Psoas muscle (tissue), 8 donors: ENCODE results near the gene FOXJ2. TPM values are rescaled to one million over a fixed set of nuclear protein-coding genes. Genes with fewer than 3 reads are reported as not detected.
"Not testable (repeated sequence)": the region's sequence is repeated elsewhere in the genome, so short reads cannot be mapped to it uniquely, and the experiment has no call there.

Experiments
- ATAC-seq, 4 donors: fragments of 200-7000 bp; cut with Tn5 transposase; one replicate each; pipeline ENCODE4 v1.9.1; 2020; ENCODE audit warnings: moderate library complexity in 3 of 4, mild to moderate bottlenecking in 2 of 4
- DNase-seq, 2 donors: peaks; one replicate each; pipeline ENCODE4 v3.0.0-alpha.2; 2020
- H3K27ac ChIP-seq: fragments of 200-600 bp; one replicate; pipeline ENCODE4 v1.8.0; 2022
- H3K27me3 ChIP-seq, 3 donors: fragments of 200-600 bp in 1 of 3; one replicate each; pipeline versions ENCODE4 v1.6.1 to v1.8.0; 2013 to 2022; ENCODE audit warnings: low read length in 2 of 3, mild to moderate bottlenecking in 2 of 3, moderate library complexity in 1 of 3; ENCODE audit not compliant: insufficient read depth in 3 of 3
- H3K36me3 ChIP-seq, 2 donors: fragments of 200-600 bp in 1 of 2; one replicate each; pipeline versions ENCODE4 v1.6.1 to v1.8.0; 2013 to 2022; ENCODE audit warnings: low read depth in 1 of 2, mild to moderate bottlenecking in 1 of 2, moderate library complexity in 1 of 2; ENCODE audit not compliant: insufficient read depth in 1 of 2
- H3K4me1 ChIP-seq: fragments of 200-600 bp; one replicate; pipeline ENCODE4 v1.8.0; 2022
- H3K4me3 ChIP-seq: fragments of 200-600 bp; one replicate; pipeline ENCODE4 v1.8.0; 2022; ENCODE audit warnings: mild to moderate bottlenecking
- H3K9me3 ChIP-seq: fragments of 200-600 bp; one replicate; pipeline ENCODE4 v1.8.0; 2022
- WGBS, 3 donors: extraction: QIAGEN DNeasy Blood & Tissue Kit; methylation state at CpG; one replicate each; pipeline versions ENCODE4 v1.1.6 to v1.1.7; 2013; 5-methylcytosine and 5-hydroxymethylcytosine counted together
- intact Hi-C, 2 donors: fragments of 100-400 bp; cut with DNase I; formaldehyde crosslinking; loops; one replicate each; pipeline versions ENCODE4 v1.11.0 to v1.14.2; 2022
- polyA plus RNA-seq, 3 donors: library from polyadenylated mRNA; stranded (reverse); fragments of 200-250 nt; gene quantifications; one replicate each; pipeline ENCODE4 v1.2.3, GENCODE V29; 2013
- total RNA-seq, 4 donors: library from RNA; stranded (reverse); fragmentation: NEBNext Ultra II Directional in 2 of 4; extraction: Animal tissue kit (Norgen Biotek cat#: 25700) in 2 of 4; gene quantifications; one replicate each; pipeline versions ENCODE4 v1.2.1 to v1.2.4, GENCODE V29; 2021 to 2023
- TF ChIP-seq, protein P1 (sequence below): fragments of 200-600 bp; IDR thresholded peaks from one replicate; pipeline ENCODE4 v1.8.0; 2022; ENCODE audit warnings: antibody characterized with exemption
- donor health status: healthy with polysubstance abuse.
- donor health status: DM: no; HTN: no; CAD: no; lungs with moderate emphysema.
- donor health status: Bipolar disorder and iron deficiency.
- donor health status: healthy.
- donor health status: DM: yes; HTN: yes; CAD: no.
- donor health status: DM: no; HTN: no; CAD: no.
- donor health status: DM: no; HTN: no; CAD: no.
- donor health status: DM: yes; HTN: yes; CAD: no.

The FOXJ2 gene
- total and polyA plus RNA-seq, 7 donors: 7.9 to 51.3 (median 24.5) TPM

DNA sequence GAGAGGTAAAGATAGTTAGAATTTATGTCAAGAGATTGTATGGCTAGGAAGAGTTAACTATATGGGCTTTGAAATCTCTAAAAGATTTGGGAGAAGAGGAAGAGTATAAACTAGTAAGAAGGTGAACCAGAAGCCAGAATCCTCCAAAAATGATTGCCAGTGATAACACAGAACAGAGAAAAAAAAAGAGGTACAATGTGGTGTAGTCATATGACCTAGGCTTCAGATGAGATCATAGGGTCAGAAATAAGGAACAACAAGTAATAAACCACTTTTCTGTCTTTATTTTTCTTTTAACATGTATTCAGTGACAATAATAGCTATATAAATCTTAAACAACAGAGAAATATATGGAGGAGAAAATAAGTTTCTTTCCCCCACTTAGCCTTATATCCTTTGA is 47.6 kb downstream of the FOXJ2 start:
- H3K36me3 ChIP-seq: no peaks in the 10 kb centered on the region
- H3K27ac ChIP-seq: no peak overlapping the region
- H3K4me3 ChIP-seq: no peak overlapping the region
- peaks cover 28% of the 10 kb centered on the region for H3K4me1 ChIP-seq
- H3K9me3 ChIP-seq: no peaks in the 10 kb centered on the region
- intact Hi-C loops: loop anchor here (5.0 kb wide), 2 partner anchors 38 to 43 kb away; no protein-coding TSS in a partner anchor
- TF ChIP-seq, protein P1, sequence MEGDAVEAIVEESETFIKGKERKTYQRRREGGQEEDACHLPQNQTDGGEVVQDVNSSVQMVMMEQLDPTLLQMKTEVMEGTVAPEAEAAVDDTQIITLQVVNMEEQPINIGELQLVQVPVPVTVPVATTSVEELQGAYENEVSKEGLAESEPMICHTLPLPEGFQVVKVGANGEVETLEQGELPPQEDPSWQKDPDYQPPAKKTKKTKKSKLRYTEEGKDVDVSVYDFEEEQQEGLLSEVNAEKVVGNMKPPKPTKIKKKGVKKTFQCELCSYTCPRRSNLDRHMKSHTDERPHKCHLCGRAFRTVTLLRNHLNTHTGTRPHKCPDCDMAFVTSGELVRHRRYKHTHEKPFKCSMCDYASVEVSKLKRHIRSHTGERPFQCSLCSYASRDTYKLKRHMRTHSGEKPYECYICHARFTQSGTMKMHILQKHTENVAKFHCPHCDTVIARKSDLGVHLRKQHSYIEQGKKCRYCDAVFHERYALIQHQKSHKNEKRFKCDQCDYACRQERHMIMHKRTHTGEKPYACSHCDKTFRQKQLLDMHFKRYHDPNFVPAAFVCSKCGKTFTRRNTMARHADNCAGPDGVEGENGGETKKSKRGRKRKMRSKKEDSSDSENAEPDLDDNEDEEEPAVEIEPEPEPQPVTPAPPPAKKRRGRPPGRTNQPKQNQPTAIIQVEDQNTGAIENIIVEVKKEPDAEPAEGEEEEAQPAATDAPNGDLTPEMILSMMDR: no peak
- ATAC-seq: no peak
- DNase-seq: no peak
- H3K27me3 ChIP-seq: no peaks in the 10 kb centered on the region

DNA sequence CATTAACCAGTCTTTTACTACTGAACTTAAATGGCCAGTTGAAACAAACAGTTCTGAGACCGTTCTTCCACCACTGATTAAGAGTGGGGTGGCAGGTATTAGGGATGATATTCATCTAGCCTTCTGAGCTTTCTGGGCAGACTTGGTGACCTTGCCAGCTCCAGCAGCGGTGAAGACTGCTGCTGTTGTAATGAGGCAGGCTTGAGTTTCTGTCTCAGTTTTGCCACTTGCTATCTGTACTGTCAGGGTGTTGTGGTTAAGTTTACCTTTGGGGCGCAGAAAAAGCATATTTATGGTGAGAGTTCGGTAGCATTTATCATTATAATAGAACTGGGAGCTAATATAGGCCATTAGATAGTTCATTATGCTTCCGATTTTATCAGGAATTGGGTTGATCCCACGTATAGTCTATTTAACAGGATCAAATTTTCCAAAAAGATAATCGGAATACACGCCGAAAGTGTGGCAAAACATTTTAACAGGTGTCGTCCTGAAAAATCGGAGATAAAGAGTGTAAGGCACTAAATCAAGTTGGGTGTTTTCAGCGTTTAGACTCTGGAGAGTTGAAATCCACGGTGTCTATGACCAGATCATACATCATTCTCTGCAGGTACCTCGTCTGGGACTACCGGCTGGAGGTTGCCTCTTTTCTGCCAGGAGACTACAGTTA is 48.9 kb downstream of the FOXJ2 start:
- TF ChIP-seq, protein P1: no peak
- peak overlapping the region; percentile 97 for H3K27ac ChIP-seq
- no peaks in the 10 kb centered on the region for H3K9me3 ChIP-seq
- peak; percentile 57 to 74 (median 60) for ATAC-seq
- H3K27me3 ChIP-seq: no peaks in the 10 kb centered on the region
- peak in 1 of 2 donors; percentile 59 for DNase-seq
- H3K4me1 ChIP-seq: peaks cover 28% of the 10 kb centered on the region
- 1 to 3% (median 2%) methylated on average over 15 of the region's 15 CpGs for WGBS, 3 donors
- intact Hi-C loops: loop anchor here (5.0 kb wide), 2 partner anchors 39 to 44 kb away; no protein-coding TSS in a partner anchor
- H3K4me3 ChIP-seq: peak overlapping the region; percentile 98
- peaks cover 0 to 5% of the 10 kb centered on the region in 2 donors for H3K36me3 ChIP-seq

DNA sequence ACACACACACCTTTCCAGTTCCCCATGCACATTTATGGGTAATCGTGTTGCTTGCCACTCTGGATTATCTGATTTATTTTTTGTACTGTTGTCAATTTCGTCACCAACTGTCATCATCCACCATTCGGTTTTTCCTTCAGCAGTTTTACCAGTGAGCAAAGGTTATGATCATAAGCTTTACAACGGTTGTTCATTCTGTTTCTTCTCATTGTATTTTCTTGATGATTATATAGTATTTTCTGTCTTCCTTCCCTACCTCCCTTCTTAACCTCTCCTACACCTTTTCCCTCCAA is 50.2 kb downstream of the FOXJ2 start:
- intact Hi-C loops: loop anchor here (5.0 kb wide), 2 partner anchors 40 to 45 kb away; no protein-coding TSS in a partner anchor
- WGBS, 3 donors: 3 to 4% (median 3%) methylated on average over 4 of the region's 4 CpGs
- no peaks in the 10 kb centered on the region for H3K27me3 ChIP-seq
- peaks cover 0 to 6% of the 10 kb centered on the region in 2 donors for H3K36me3 ChIP-seq
- peaks cover 28% of the 10 kb centered on the region for H3K4me1 ChIP-seq
- peak overlapping the region; percentile 98 for H3K4me3 ChIP-seq
- TF ChIP-seq, protein P1: no peak
- no peaks in the 10 kb centered on the region for H3K9me3 ChIP-seq
- no peak for DNase-seq
- ATAC-seq: no peak
- H3K27ac ChIP-seq: peak overlapping the region; percentile 97

DNA sequence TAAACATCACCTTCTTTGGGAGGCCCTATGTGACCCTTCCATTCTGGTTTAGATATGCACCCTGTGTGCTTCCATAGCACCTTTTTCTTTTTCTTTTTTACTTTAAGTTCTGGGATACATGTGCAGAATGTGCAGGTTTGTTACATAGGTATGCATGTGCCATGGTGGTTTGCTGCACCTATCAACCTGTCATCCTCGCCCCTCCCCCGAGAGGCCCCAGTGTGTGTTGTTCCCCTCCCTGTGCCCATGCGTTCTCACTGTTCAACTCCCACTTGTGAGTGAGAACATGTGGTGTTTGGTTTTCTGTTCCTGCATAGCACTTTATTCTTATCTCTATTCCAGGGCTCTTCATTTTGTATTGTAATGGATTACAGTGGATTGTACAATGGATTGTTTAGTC is 51.8 kb downstream of the FOXJ2 start:
- not testable (repeated sequence) for H3K4me3 ChIP-seq, H3K27me3 ChIP-seq, H3K9me3 ChIP-seq, ATAC-seq, H3K27ac ChIP-seq, DNase-seq
- H3K4me1 ChIP-seq: peaks cover 28% of the 10 kb centered on the region
- WGBS, 3 donors: 72 to 83% (median 72%) methylated on average over 3 of the region's 3 CpGs
- intact Hi-C loops: loop anchor here (5.0 kb wide), 2 partner anchors 42 to 47 kb away; no protein-coding TSS in a partner anchor
- H3K36me3 ChIP-seq: peaks cover 0 to 13% of the 10 kb centered on the region in 2 donors

DNA sequence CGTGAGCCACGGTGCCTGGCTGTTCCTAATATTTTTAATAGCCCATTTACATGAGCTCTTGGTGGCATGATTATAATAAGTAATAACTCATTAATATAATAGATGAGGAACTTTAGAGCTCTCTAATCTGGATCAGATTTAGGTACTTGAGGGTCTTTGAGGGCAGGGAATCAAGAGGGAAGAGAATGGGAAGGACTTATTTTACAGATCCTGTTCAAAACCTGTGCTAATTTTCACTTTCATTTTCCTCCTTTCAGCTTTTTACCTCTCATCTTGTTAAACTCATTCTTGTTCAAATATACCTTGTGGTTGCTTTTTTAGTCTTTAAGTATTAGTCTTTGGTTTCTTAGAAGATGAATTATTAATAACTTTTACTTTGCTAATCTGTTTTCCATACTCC is 55.1 kb downstream of the FOXJ2 start:
- DNase-seq (no peak), ATAC-seq (no peak)
- Histone ChIP-seq H3K4me1 (peaks cover 18% of the 10 kb centered on the region), H3K9me3 (no peaks in the 10 kb centered on the region), H3K27ac (no peak overlapping the region), H3K27me3 (no peaks in the 10 kb centered on the region), H3K4me3 (no peak overlapping the region), H3K36me3 (peaks cover 12 to 46% of the 10 kb centered on the region in 2 donors)
- TF ChIP-seq, protein P1: no peak
- intact Hi-C loops: no loop called here
- 86 to 90% (median 88%) methylated on average over 2 of the region's 2 CpGs for WGBS, 3 donors
